Testis (tissue), 2 donors: ENCODE measurements around the gene BRMS1.

ENCODE experiments used
- CTCF ChIP-seq, 3 experiments: fragments of 450-650 bp in 2 of 3; fragments of 200-600 bp in 1 of 3; sonication (generic) in 1 of 3; IDR thresholded peaks; one replicate each; pipeline ENCODE4 v1.5.1; 2016 to 2019; ENCODE audit warnings: antibody characterized with exemption in 3 of 3, mild to moderate bottlenecking in 2 of 3, moderate library complexity in 1 of 3
- POLR2A ChIP-seq: fragments of 450-650 bp; IDR thresholded peaks from one replicate; pipeline ENCODE4 v1.6.1; 2017; ENCODE audit warnings: antibody characterized with exemption, mild to moderate bottlenecking, moderate library complexity

GRCh38 chr11:66368484-66368883 is 23.6 kb upstream of the BRMS1 start:
- TF ChIP-seq CTCF (IDR thresholded peaks at IDR 0.05) (no peak), POLR2A (no peak)
